ENCODE data around the gene RBPJL. TPM values are rescaled to one million over a fixed set of nuclear protein-coding genes. Genes with fewer than 3 reads are reported as not detected.

Gene RBPJL
- total RNA-seq, 4 donors from 2014 or later, result not detected

GRCh38 chr20:45361793-45362192, 55.2 kb downstream of the RBPJL start:
- ATAC-seq (ENCODE audit: low FRiP score) (no peak), DNase-seq (ENCODE audit: low spot score) (no peak)
- no peak for TF ChIP-seq CTCF (IDR thresholded peaks at IDR 0.05)

DNA sequence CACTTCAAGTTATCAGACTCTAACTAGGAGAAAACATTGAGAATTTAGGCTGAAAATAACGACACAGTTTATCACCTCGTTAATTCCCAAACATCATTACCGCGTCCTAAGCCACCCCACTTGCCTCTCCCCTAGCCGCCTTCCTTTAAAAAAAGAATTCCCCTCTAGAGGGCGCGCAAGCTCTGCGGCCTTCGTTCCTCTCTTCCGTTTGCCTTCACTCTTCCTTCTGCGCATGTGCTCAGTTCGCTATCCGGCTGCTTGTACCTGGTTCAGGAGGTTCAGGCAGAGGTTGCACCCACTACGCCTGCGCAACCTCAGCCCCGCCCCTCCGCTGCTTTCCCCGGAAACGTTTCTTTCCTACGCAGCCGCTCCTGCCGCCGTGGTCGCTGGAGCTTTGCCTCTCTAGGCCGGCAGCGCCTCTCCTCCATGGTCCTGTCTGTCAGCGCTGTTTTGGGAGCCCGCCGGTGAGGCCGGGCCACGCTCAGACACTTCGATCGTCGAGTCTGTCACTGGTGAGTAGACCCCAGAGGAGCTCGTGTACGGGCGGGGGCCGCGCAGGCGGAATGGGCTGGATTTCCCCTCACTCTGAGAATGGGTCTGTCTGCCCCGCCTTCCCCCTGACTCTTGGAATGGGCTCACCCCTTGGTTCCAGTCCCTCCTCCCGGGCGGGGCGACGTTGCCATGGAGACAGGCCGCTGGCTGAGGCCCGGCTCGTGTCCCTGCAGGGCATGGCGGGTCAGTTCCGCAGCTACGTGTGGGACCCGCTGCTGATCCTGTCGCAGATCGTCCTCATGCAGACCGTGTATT, 56.4 kb downstream of the RBPJL start, which contains the start of gene SYS1:
SYS1 (plus strand) TSS at position 353 of the 807 bp plus-strand sequence; CDS start at position 729, 376 bp downstream.
- TF ChIP-seq CTCF (IDR thresholded peaks at IDR 0.05), result peak in 1 of 3 donors; percentile 56
- ATAC-seq (ENCODE audit: low FRiP score), result peak; percentile 89
- DNase-seq (ENCODE audit: low spot score), result peak; percentile 98

DNA sequence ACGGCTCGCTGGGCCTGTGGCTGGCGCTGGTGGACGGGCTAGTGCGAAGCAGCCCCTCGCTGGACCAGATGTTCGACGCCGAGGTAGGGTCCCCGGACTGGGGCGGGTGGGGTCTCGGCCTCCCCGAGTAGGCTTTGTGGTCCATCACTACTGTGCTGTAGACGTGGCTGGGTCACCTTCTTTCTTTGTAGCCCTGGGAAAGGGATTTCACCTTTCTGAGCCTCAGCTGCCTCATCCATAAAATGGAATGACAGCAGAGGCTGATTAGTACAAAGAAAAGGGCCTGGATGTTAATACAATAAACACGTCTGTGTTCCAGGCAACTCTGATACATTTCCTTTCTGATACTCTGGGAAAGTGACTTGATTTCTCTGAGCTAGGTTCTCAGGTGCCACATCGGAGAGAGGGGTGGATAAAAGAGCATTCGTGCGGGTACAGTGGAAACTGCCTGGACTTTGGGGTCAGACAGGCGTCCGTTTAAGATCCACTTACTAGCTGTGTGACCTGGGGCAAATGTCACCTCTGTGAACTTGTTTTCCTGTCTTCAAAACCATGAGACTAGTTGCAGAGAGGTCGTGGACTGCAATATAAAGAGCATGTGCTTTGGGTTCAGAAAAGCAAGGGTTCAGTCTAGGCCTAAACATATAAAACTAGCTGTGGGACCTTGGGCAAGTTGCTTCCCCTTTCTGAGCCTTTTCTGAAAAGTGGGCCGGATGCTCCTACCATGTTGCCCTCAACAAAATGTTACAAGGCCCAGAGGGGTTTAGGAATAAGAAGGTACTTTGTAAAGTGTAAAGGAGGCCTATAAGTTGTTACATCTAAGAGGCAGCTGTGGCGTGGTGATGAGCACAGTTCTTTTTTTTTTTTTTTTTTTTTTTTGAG, 57.2 kb downstream of the RBPJL start:
- no peak for TF ChIP-seq CTCF (IDR thresholded peaks at IDR 0.05)
- no peak for DNase-seq (ENCODE audit: low spot score)

GRCh38 chr20:45365444-45365970, 58.9 kb downstream of the RBPJL start:
- ATAC-seq (ENCODE audit: low FRiP score) (no peak), DNase-seq (ENCODE audit: low spot score) (no peak)
- no peak for TF ChIP-seq CTCF (IDR thresholded peaks at IDR 0.05)

More for the DNA sequence above, 57.2 kb downstream of the RBPJL start:
- ATAC-seq (ENCODE audit: low FRiP score), result no peak

DNA sequence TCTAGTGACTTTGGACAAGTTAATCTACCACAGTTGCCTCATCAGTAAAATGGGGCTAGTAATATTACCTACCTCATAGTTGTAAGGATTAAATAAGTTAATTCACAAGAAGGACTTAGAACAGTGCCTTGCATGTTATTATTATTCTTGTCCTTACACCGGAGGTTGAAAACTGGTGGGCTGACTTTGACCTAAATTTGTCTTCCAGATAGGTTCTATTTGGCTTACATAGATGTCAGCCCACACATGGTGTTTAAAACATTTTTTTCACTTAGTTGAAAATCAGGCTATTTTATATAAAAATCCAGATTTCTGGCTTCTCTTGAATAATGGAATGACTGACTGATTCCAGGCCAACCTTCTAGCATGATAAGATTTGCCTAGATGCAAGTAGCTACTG, 59.6 kb downstream of the RBPJL start:
- ATAC-seq (ENCODE audit: low FRiP score), result no peak
- no peak for DNase-seq (ENCODE audit: low spot score)
- TF ChIP-seq CTCF (IDR thresholded peaks at IDR 0.05), result no peak

- DNase-seq (ENCODE audit: low spot score) (no peak), ATAC-seq (ENCODE audit: low FRiP score) (no peak)
- TF ChIP-seq CTCF (IDR thresholded peaks at IDR 0.05), result no peak
Observed at GRCh38 chr20:45366631-45367030, 60.0 kb downstream of the RBPJL start.

Data from omental fat pad (tissue), 4 donors.